Astrocyte (in vitro differentiated cells and primary cell): ENCODE results near the gene MINAR2.

Source experiments
- EZH2 ChIP-seq: IDR thresholded peaks from 2 replicates; pipeline ENCODE4 v1.6.1; 2012; ENCODE audit warnings: mild to moderate bottlenecking, low read length, inconsistent platforms; ENCODE audit not compliant: insufficient read depth
- TF ChIP-seq, protein P1 (sequence below): IDR thresholded peaks from 2 replicates; pipeline ENCODE4 v1.5.1; 2011; ENCODE audit warnings: low read depth, mild to moderate bottlenecking, inconsistent platforms, low read length, moderate library complexity; ENCODE audit not compliant: insufficient read depth

DNA sequence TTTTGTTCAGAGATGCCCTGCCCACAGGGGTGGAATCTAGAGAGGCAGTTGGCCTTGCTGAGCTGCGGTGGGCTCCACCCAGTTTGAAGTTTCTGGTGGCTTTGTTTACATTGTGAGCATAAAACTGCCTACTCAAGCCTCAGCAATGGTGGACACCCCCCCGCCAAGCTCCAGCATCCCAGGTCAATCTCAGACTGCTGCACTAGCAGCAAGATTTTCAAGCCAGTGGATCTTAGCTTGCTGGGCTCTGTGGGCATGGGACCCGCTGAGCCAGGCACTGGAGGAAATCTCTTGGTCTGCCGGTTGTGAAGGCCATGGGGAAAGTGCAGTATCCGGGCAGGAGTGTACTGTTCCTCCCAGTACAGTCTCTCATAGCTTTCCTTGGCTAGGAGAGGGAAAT lies 55.5 kb downstream of the MINAR2 start:
- TF ChIP-seq, protein P1, sequence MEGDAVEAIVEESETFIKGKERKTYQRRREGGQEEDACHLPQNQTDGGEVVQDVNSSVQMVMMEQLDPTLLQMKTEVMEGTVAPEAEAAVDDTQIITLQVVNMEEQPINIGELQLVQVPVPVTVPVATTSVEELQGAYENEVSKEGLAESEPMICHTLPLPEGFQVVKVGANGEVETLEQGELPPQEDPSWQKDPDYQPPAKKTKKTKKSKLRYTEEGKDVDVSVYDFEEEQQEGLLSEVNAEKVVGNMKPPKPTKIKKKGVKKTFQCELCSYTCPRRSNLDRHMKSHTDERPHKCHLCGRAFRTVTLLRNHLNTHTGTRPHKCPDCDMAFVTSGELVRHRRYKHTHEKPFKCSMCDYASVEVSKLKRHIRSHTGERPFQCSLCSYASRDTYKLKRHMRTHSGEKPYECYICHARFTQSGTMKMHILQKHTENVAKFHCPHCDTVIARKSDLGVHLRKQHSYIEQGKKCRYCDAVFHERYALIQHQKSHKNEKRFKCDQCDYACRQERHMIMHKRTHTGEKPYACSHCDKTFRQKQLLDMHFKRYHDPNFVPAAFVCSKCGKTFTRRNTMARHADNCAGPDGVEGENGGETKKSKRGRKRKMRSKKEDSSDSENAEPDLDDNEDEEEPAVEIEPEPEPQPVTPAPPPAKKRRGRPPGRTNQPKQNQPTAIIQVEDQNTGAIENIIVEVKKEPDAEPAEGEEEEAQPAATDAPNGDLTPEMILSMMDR = no peak
- TF ChIP-seq EZH2 = no peak
